ENCODE data around the gene RGL3. TPM values are rescaled to one million over a fixed set of nuclear protein-coding genes. Genes with fewer than 3 reads are reported as not detected.
A peak's percentile ranks its signal among the peaks of the same experiment; 100 is the strongest.

Gene RGL3
- total and polyA plus RNA-seq, 4 experiments from 2014 or later = not detected

DNA sequence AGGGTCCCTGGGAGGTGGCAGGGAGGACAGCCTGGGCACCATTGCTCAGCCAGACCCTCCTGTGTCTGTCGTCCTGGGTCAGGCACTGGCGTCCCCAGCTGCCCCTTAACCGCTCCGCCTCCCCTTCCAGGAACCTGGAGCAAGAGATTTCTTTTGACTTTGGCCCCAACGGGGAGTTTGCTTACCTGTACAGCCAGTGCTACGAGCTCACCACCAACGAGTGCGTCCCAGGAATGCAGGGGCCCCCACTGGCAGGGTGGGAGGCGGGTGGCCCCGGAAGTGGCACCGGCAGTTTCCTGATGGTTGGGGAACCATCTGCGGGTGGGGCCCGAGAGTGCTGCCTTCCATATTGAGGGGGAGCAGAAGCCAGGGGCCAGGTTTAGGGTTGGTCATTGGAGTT is 29.3 kb upstream of the RGL3 start:
- ChIA-PET POLR2A (ENCODE audit: partially characterized antibody) (interaction anchor here (0.6 kb wide), 1 partner anchor 10 kb away, joined by 3 read pairs; no protein-coding TSS in a partner anchor), CTCF (ENCODE audit: partially characterized antibody) (interaction anchor here (1.4 kb wide), 2 partner anchors 34 to 71 kb away, joined by 3 to 5 read pairs; no protein-coding TSS in a partner anchor)
- Histone ChIP-seq H3K27me3 (ENCODE audit: insufficient read depth, low read length) (no peaks in the 10 kb centered on the region), H3K27ac (ENCODE audit: low read depth, low read length) (no peak overlapping the region), H3K4me3 (ENCODE audit: low read length in 2 of 2) (no peak overlapping the region), H3K9me3 (ENCODE audit: control insufficient read depth in 1 of 2, low read length in 2 of 2) (no peaks in the 10 kb centered on the region), H3K4me1 (ENCODE audit: insufficient read depth, low read length) (no peaks in the 10 kb centered on the region), H3K36me3 (ENCODE audit: insufficient read depth, low read length) (peaks cover 20% of the 10 kb centered on the region)
- peaks cover 17 to 26% of the 10 kb centered on the region in 2 donors for H3K36me3 Mint-ChIP-seq
- no peak for DNase-seq
- intact Hi-C loops (cut with micrococcal nuclease) = no loop called here
- H3K27ac Mint-ChIP-seq = no peak overlapping the region
- no peak overlapping the region for H3K4me3 Mint-ChIP-seq
- peaks cover 0 to 1% (median 0%) of the 10 kb centered on the region in 4 donors for H3K4me1 Mint-ChIP-seq
- H3K9me3 Mint-ChIP-seq = no peaks in the 10 kb centered on the region
- no peaks in the 10 kb centered on the region for H3K27me3 Mint-ChIP-seq

DNA sequence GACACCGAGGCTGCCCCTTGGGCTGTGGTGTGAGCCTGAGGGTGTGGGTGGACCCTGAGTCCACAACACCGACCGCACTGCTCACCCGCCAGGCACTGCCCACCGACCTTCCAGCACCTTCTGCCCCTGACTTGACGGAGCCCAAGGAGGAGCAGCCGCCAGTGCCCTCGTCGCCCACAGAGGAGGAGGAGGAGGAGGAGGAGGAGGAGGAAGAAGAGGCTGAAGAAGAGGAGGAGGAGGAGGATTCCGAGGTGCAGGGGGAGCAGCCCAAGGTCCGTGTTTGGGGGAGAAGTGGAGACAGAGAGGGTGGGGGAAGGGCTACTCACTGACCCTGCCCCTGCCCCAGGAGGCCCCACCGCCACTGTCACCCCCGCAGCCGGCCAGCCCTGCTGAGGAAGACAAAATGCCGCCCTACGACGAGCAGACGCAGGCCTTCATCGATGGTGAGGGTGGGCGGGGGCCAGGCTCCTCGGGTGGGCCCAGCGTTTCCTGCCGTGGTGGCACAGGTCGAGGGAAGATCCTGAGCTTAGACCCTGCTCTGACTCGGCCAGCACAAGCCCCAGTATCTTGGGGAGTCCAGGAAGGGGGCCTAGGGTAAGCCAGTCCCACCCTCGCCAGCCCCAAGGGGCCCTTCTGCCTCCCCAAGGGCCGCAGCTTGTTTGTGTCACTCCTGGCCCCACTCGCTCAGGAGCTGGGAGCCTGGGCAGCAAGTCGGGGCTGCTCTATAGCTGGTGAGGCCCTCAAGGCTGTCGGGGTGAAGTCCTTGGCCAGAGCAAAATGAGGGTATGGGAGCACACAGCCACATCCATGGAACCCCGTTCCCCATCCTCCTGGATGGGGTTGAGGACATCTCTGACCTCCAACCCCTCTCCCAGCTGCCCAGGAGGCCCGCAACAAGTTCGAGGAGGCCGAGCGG is 28.5 kb upstream of the RGL3 start:
- Mint-ChIP-seq H3K9me3 (no peaks in the 10 kb centered on the region), H3K4me1 (peaks cover 0 to 1% (median 0%) of the 10 kb centered on the region in 4 donors)
- POLR2A ChIA-PET (ENCODE audit: partially characterized antibody) = no interaction called here

GRCh38 chr19:11446652-11447301 is 27.7 kb upstream of the RGL3 start:
- intact Hi-C loops (cut with micrococcal nuclease) = loop anchor here (1.0 kb wide), 1 partner anchor 65 kb away; no protein-coding TSS in a partner anchor
- POLR2A ChIA-PET (ENCODE audit: partially characterized antibody) = no interaction called here
- Mint-ChIP-seq H3K27me3 (no peaks in the 10 kb centered on the region), H3K9me3 (peaks cover 0 to 2% (median 0%) of the 10 kb centered on the region in 8 donors), H3K4me3 (no peak overlapping the region), H3K36me3 (peaks cover 27 to 39% of the 10 kb centered on the region in 2 donors), H3K4me1 (peaks cover 0 to 1% (median 0%) of the 10 kb centered on the region in 4 donors), H3K27ac (peak overlapping the region in 2 of 7 donors; percentile 83 to 88)
- no peak overlapping the region for H3K4me3 ChIP-seq (ENCODE audit: low read length in 2 of 2)
- peaks cover 29% of the 10 kb centered on the region for H3K36me3 ChIP-seq (ENCODE audit: insufficient read depth, low read length)
- CTCF ChIA-PET (ENCODE audit: partially characterized antibody) = interaction anchor here (1.1 to 1.5 kb wide), 3 partner anchors 25 to 66 kb away, joined by 3 to 8 read pairs (median 6); no protein-coding TSS in a partner anchor
- H3K27me3 ChIP-seq (ENCODE audit: insufficient read depth, low read length) = no peaks in the 10 kb centered on the region
- peak in 4 of 5 donors; percentile 18 to 41 (median 33) for DNase-seq
- H3K27ac ChIP-seq (ENCODE audit: low read depth, low read length) = no peak overlapping the region
- H3K9me3 ChIP-seq (ENCODE audit: control insufficient read depth in 1 of 2, low read length in 2 of 2) = no peaks in the 10 kb centered on the region
- no peaks in the 10 kb centered on the region for H3K4me1 ChIP-seq (ENCODE audit: insufficient read depth, low read length)

More for the DNA sequence above, 28.5 kb upstream of the RGL3 start:
- DNase-seq = no peak
- no peaks in the 10 kb centered on the region for H3K4me1 ChIP-seq (ENCODE audit: insufficient read depth, low read length)
- Mint-ChIP-seq H3K27me3 (no peaks in the 10 kb centered on the region), H3K27ac (peak overlapping the region in 1 of 7 donors; percentile 46), H3K36me3 (peaks cover 20 to 32% of the 10 kb centered on the region in 2 donors), H3K4me3 (no peak overlapping the region)
- H3K36me3 ChIP-seq (ENCODE audit: insufficient read depth, low read length) = peaks cover 21% of the 10 kb centered on the region
- CTCF ChIA-PET (ENCODE audit: partially characterized antibody) = interaction anchor here (1.1 to 1.4 kb wide), 3 partner anchors 35 to 70 kb away, joined by 3 to 5 read pairs (median 3); no protein-coding TSS in a partner anchor
- intact Hi-C loops (cut with micrococcal nuclease) = no loop called here
- no peak overlapping the region for H3K27ac ChIP-seq (ENCODE audit: low read depth, low read length)
- H3K27me3 ChIP-seq (ENCODE audit: insufficient read depth, low read length) = no peaks in the 10 kb centered on the region
- H3K9me3 ChIP-seq (ENCODE audit: control insufficient read depth in 1 of 2, low read length in 2 of 2) = no peaks in the 10 kb centered on the region
- no peak overlapping the region for H3K4me3 ChIP-seq (ENCODE audit: low read length in 2 of 2)

DNA sequence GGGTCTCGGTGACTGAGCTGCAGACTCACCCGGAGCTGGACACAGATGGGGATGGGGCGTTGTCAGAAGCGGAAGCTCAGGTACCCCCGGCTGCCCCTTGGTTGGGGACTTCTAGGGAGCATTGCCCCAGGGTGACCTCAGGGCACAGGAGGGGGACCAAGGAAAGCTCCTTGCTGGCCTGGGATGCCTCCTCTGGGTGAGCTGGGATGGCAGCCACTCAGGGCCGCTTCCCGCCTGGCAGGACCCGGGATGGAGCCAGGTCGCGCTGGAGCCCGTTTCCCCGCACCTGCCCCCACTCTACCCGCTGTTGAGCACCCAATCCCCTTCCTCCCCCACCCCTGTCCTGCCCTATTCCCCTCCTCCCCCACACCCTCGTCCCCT is 27.1 kb upstream of the RGL3 start:
- no peaks in the 10 kb centered on the region for H3K27me3 ChIP-seq (ENCODE audit: insufficient read depth, low read length)
- peaks cover 0 to 2% (median 0%) of the 10 kb centered on the region in 8 donors for H3K9me3 Mint-ChIP-seq
- peaks cover 29 to 44% of the 10 kb centered on the region in 2 donors for H3K36me3 Mint-ChIP-seq
- no peaks in the 10 kb centered on the region for H3K9me3 ChIP-seq (ENCODE audit: control insufficient read depth in 1 of 2, low read length in 2 of 2)
- H3K4me3 Mint-ChIP-seq = no peak overlapping the region
- H3K27ac Mint-ChIP-seq = no peak overlapping the region
- no peak overlapping the region for H3K4me3 ChIP-seq (ENCODE audit: low read length in 2 of 2)
- CTCF ChIA-PET (ENCODE audit: partially characterized antibody) = interaction anchor here (1.0 to 1.5 kb wide), 3 partner anchors 24 to 153 kb away, joined by 5 to 8 read pairs (median 6); no protein-coding TSS in a partner anchor
- intact Hi-C loops (cut with micrococcal nuclease) = loop anchor here (1.0 kb wide), 1 partner anchor 65 kb away; no protein-coding TSS in a partner anchor
- POLR2A ChIA-PET (ENCODE audit: partially characterized antibody) = no interaction called here
- peaks cover 34% of the 10 kb centered on the region for H3K36me3 ChIP-seq (ENCODE audit: insufficient read depth, low read length)
- no peaks in the 10 kb centered on the region for H3K4me1 ChIP-seq (ENCODE audit: insufficient read depth, low read length)
- no peaks in the 10 kb centered on the region for H3K27me3 Mint-ChIP-seq
- no peak for DNase-seq
- no peak overlapping the region for H3K27ac ChIP-seq (ENCODE audit: low read depth, low read length)
- H3K4me1 Mint-ChIP-seq = peaks cover 0 to 1% (median 0%) of the 10 kb centered on the region in 4 donors

GRCh38 chr19:11445141-11445540 is 26.0 kb upstream of the RGL3 start:
- Histone ChIP-seq H3K4me3 (ENCODE audit: low read length in 2 of 2) (no peak overlapping the region), H3K4me1 (ENCODE audit: insufficient read depth, low read length) (no peaks in the 10 kb centered on the region), H3K27ac (ENCODE audit: low read depth, low read length) (no peak overlapping the region), H3K27me3 (ENCODE audit: insufficient read depth, low read length) (no peaks in the 10 kb centered on the region), H3K36me3 (ENCODE audit: insufficient read depth, low read length) (peaks cover 42% of the 10 kb centered on the region), H3K9me3 (ENCODE audit: control insufficient read depth in 1 of 2, low read length in 2 of 2) (no peaks in the 10 kb centered on the region)
- Mint-ChIP-seq H3K4me1 (peaks cover 0 to 4% (median 4%) of the 10 kb centered on the region in 4 donors), H3K27ac (peak overlapping the region in 1 of 7 donors; percentile 20), H3K36me3 (peaks cover 35 to 50% of the 10 kb centered on the region in 2 donors), H3K4me3 (no peak overlapping the region), H3K9me3 (peaks cover 0 to 2% (median 0%) of the 10 kb centered on the region in 8 donors), H3K27me3 (no peaks in the 10 kb centered on the region)
- CTCF ChIA-PET (ENCODE audit: partially characterized antibody) = interaction anchor here (0.8 to 1.5 kb wide), 4 partner anchors 23 to 152 kb away, joined by 3 to 8 read pairs (median 6); no protein-coding TSS in a partner anchor
- POLR2A ChIA-PET (ENCODE audit: partially characterized antibody) = no interaction called here
- no peak for DNase-seq
- intact Hi-C loops (cut with micrococcal nuclease) = no loop called here

- H3K36me3 ChIP-seq (ENCODE audit: insufficient read depth, low read length) = peaks cover 42% of the 10 kb centered on the region
- H3K4me3 Mint-ChIP-seq = no peak overlapping the region
- intact Hi-C loops (cut with micrococcal nuclease) = no loop called here
Measured at GRCh38 chr19:11444059-11444458, 24.9 kb upstream of the RGL3 start.

More at GRCh38 chr19:11444059-11444458, 24.9 kb upstream of the RGL3 start:
- DNase-seq = no peak
- POLR2A ChIA-PET (ENCODE audit: partially characterized antibody) = no interaction called here
- H3K4me1 Mint-ChIP-seq = peaks cover 0 to 4% (median 4%) of the 10 kb centered on the region in 4 donors
- no peaks in the 10 kb centered on the region for H3K27me3 ChIP-seq (ENCODE audit: insufficient read depth, low read length)
- H3K27ac ChIP-seq (ENCODE audit: low read depth, low read length) = no peak overlapping the region
- no peaks in the 10 kb centered on the region for H3K27me3 Mint-ChIP-seq
- CTCF ChIA-PET (ENCODE audit: partially characterized antibody) = interaction anchor here (1.1 kb wide), 1 partner anchor 151 kb away, joined by 5 read pairs; no protein-coding TSS in a partner anchor
- no peak overlapping the region for H3K27ac Mint-ChIP-seq
- no peaks in the 10 kb centered on the region for H3K4me1 ChIP-seq (ENCODE audit: insufficient read depth, low read length)
- peaks cover 29 to 49% of the 10 kb centered on the region in 2 donors for H3K36me3 Mint-ChIP-seq
- H3K9me3 Mint-ChIP-seq = peaks cover 0 to 2% (median 0%) of the 10 kb centered on the region in 8 donors
- no peaks in the 10 kb centered on the region for H3K9me3 ChIP-seq (ENCODE audit: control insufficient read depth in 1 of 2, low read length in 2 of 2)
- H3K4me3 ChIP-seq (ENCODE audit: low read length in 2 of 2) = no peak overlapping the region
